Fibroblast of peridontal ligament (primary cell): ENCODE results near the gene PEX14.
A peak's percentile ranks its signal among the peaks of the same experiment; 100 is the strongest.
"Not testable (repeated sequence)": the region's sequence is repeated elsewhere in the genome, so short reads cannot be mapped to it uniquely, and the experiment has no call there.

Source experiments
- DNase-seq: peaks from one replicate; pipeline ENCODE4 v3.0.0-alpha.2; 2010; ENCODE audit errors: extremely low read depth

Gene PEX14, protein sequence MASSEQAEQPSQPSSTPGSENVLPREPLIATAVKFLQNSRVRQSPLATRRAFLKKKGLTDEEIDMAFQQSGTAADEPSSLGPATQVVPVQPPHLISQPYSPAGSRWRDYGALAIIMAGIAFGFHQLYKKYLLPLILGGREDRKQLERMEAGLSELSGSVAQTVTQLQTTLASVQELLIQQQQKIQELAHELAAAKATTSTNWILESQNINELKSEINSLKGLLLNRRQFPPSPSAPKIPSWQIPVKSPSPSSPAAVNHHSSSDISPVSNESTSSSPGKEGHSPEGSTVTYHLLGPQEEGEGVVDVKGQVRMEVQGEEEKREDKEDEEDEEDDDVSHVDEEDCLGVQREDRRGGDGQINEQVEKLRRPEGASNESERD

GRCh38 chr1:10474613-10475507 is at the start of gene PEX14:
PEX14 (plus strand) TSS chr1:10474950; CDS start chr1:10474967, 17 bp downstream.
- DNase-seq = peak; percentile 73

DNA sequence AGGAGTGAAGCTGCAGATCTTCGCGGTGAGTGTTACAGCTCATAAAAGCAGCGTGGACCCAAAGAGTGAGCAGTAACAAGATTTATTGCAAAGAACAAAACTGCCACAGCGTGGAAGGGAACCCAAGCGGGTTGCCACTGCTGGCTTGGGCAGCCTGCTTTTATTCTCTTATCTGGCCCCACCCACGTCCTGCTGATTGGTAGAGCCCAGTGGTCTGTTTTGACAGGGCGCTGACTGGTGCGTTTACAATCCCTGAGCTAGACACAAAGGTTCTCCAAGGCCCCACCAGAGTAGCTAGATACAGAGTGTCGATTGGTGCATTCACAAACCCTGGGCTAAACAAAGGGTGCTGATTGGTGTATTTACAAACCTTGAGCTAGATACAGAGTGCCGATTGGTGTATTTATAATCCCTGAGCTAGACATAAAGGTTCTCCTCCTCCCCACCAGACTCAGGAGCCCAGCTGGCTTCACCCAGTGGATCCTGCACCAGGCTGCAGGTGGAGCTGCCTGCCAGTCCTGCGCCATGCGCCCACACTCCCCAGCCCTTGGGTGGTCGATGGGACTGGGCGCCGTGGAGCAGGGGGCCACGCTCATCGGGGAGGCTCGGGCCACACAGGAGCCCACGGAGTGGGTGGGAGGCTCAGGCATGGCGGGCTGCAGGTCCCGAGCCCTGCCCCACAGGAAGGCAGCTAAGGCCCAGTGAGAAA is 48.8 kb upstream of the PEX14 start:
- DNase-seq = not testable (repeated sequence)

DNA sequence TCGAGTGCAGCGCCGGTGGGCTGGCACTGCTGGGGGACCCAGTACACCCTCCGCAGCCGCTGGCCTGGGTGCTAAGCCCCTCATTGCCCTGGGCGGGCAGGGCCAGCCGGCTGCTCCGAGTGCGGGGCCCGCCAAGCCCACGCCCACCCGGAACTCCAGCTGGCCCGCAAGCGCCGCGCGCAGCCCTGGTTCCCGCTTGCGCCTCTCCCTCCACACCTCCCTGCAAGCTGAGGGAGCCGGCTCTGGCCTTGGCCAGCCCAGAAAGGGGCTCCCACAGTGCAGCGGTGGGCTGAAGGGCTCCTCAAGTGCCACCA is 48.3 kb upstream of the PEX14 start:
- DNase-seq = not testable (repeated sequence)

GRCh38 chr1:10428984-10429383 is 45.8 kb upstream of the PEX14 start:
- DNase-seq = no peak

DNA sequence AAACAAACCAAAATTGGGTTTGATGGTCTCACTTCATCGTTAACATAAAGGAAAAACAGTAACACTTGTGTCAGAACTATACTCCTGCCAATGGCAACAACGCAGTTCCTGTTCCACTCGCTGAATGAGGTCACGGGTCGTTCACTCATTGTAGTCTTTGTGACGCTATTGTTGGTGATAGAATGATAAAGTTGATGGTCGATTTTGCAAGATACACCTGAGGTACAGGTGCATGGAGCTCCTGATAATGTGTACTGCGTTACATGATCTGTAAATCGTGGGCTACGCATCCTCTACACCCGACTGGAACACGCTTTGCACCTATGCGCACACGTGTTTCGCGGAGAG is 44.9 kb upstream of the PEX14 start:
- no peak for DNase-seq

DNA sequence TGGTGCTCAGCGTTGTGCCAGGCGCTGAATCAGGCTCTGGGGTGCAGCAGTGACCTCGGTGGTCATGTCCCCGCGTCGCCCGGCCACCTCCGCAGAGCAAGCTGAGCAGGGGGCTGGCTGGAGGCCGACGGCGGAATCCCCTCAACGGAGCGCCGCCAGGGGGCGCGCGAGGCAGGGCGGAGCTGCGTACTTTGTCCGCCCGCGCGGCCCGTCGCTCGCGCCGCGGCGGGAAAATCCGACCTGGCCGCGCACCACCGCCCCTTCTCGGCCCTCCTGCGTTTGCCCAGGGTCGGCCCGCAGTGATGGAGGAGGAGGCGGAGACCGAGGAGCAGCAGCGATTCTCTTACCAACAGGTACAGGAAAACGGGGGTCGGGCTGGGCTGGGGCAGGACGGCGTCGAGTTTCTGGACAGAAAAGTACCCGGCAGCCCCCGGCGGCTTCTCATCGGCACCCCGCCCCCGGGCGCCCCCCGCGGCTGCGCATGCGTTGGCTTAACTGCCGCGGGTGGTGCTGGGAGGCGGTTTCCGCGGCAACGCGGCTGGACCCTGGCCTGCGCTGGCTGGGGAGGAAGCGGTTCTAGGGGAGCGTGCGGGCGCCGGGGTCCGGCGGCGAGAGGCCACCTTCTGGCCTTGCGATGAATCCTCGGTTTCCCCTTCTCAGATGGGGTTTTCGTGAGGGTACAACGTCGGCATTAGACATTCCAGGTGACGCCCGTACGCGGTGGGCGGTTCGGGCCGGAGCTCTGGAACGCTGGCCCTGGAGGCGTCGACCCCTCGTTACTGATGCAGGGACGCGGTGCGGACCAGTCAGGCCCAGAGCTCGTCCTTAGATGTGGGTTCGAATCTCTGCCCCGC is 44.3 kb upstream of the PEX14 start, which contains the start of gene CENPS:
Gene CENPS, plus strand, starts transcription at position 218 of the 854 bp plus-strand sequence. Its CDS starts 85 bp downstream, at position 303.
- DNase-seq = peak; percentile 79

DNA sequence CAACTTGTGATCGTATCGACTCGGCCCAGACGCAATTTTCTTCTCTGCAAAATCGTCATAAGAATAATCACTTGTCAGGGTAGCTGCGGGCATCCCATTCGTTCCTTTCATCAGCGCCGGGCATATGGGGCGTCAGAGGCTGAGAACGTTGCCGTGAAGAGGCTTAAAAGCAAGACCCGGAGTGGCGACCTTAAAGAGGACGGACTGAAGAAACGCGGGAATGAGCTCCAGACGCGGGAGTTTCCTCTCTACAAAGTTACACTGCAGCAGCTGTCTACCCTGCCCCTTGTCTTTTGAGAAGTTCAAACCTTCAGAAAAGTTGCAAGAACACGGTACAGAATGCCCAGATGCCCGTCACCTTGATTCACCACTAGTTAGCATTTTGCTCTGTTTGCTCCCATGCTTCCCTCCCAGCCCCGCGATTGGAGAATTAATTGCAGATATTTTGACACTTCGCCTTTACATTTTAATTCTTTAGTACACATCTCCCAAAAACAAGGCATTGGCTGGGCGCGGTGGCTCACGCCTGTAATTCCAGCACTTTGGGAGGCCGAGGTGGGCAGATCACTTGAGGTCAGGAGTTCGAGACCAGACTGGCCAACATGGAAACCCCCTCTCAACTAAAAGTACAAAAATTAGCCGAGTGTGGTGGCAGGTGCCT is 43.5 kb upstream of the PEX14 start:
- DNase-seq = peak; percentile 51

- DNase-seq = no peak
Measured at GRCh38 chr1:10432910-10433700, 41.6 kb upstream of the PEX14 start.

GRCh38 chr1:10433790-10434189 is 41.0 kb upstream of the PEX14 start:
- no peak for DNase-seq

- DNase-seq = no peak
Measured at GRCh38 chr1:10434590-10434989, 40.2 kb upstream of the PEX14 start.

DNA sequence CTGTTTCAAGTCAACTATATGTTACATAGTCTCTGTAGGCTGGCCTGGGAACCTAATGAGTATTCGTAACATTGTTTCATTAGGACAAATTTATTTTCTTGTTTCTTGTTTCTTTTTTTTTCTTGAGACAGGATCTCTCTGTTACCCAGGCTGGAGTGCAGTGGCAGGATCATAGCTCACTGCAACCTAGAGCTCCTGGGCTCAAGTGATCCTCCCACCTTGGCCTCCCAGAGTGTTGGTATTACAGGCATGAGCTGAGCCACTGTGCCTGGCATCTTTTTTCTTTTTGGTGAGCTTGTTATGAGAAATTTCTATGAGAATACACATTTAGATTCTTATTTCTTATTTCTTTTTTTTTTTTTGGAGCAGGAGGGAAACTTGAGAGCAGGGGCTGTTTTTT is 37.7 kb upstream of the PEX14 start:
- DNase-seq = no peak

DNA sequence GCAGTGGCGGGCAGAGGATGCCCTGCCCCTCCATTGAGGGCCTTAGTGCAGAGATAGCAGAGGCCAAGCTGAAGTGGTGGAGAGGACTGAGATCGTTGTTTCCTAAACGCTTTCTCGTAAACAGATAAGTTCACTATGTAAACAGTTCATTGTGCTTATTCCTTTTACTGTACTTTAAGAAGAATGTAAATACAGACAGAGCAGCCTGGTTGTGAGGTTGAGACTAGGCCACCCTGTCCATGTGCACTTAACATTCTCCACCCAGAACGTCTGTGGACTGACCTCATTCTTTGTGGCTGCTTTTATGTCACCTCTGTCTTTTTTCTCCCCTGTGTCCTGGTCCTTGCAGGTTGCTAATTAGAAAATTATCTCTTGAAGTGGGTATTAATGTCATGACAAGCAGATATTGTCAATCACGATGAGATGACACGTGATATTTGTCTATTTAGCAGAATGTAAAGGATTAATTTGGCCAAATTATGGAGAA is 36.0 kb upstream of the PEX14 start:
- DNase-seq = no peak

GRCh38 chr1:10440305-10440704 is 34.4 kb upstream of the PEX14 start:
- DNase-seq = no peak

DNA sequence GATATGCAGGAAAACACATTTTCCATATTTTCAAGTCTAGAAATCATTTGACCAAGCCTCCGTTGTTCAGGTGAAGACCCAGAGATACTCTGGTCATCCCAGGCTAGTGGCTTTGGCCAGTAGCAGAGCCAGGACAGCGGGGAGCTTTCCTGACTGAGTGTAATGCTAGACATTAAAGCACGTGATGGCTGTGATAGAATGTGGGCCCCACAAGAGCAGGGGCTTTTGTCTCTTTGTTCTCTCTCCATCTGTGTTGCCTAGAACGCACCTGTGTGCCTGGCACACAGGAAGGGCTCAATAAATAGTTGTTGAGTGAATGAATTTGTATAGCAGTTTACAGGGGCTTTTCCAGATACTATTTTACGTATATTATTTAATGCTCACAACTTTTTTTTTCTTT is 34.0 kb upstream of the PEX14 start:
- no peak for DNase-seq

GRCh38 chr1:10444248-10444647 is 30.5 kb upstream of the PEX14 start:
- DNase-seq = no peak

DNA sequence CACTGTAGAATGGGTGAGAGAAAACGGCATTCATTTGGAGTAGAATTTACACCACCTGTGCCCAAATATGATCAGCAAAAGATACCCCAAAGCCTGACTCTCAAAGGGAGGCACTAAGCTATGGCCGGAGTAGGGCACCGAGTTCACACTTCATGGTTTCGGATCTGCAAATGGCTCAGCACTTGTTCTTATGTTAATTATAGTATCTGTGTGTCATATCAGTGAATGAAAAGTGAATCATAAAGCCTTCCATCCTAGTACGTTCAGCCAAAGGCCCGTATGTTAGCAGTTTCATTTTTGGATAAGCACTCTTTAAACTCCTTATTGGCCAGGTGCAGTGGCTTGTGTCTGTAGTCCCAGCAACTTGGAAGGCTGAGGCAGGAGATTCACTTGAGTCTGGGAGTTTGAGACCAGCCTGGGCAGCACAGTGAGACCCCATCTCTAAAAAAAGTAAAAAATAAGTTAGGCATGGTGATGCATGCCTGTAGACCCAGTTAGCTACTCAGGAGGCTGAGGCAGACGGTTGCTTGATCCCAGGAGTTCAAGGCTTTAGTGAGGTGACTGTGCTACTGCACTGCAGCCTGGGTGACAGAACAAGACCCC is 29.9 kb upstream of the PEX14 start:
- no peak for DNase-seq

DNA sequence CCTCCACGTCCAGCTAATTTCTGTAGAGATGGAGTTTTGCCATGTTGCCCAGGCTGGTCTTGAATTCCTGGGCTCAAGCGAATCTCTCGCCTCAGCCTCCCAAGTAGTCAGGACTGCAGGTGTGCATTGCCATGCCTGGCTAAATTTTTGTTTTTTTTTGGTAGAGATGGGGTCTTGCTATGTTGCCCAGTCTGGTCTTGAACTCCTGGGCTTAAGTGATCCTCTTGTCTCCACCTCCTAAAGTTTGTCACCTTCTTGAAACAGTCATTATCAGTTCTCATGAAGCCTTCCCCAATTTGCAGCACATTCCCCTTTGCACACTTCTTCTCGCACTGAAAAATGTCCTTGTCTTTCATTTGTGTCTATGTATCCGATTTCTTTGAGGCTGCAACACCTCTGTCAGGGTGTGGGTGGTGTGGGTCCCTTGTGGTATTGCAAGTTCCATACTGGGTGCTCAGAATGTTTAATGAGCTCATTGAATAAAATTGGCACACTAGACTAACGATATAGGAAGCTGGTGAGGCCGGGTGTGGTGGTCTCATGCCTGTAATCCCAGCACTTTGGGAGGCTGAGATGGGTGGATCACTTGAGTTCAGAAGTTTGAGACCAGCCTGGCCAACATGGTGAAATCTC is 27.8 kb upstream of the PEX14 start:
- DNase-seq = no peak

DNA sequence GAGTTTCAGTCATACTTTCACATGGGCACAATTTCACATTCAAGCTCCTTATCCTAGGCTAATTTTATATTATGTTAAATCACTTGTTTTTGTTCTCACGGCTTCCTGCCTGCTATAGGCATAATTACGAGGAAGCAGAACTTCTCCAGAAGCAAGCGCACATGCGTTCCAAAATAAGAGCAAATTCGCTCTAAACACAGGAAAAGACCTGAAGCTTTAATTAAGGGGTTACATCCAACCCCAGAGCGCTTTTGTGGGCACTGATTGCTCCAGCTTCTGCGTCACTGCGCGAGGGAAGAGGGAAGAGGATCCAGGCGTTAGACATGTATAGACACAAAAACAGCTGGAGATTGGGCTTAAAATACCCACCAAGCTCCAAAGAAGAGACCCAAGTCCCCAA is 25.0 kb upstream of the PEX14 start, which contains the start of gene CORT:
Gene CORT, plus strand, starts transcription at position 281 of the 400 bp plus-strand sequence. CDS start 193 bp downstream, outside the sequence.
- peak; percentile 49 for DNase-seq
